ENCODE results near the gene UNCX. TPM values are rescaled to one million over a fixed set of nuclear protein-coding genes. Genes with fewer than 3 reads are reported as not detected.

Gene UNCX
- total RNA-seq, 1 donor from 2014 or later = not detected

- Histone ChIP-seq H3K9me3 (replicated peaks) (no peaks in the 10 kb centered on the region), H3K27ac (replicated peaks) (no peak overlapping the region), H3K4me1 (peaks cover 38% of the 10 kb centered on the region), H3K4me3 (peak overlapping the region; percentile 6), H3K36me3 (no peaks in the 10 kb centered on the region), H3K27me3 (ENCODE audit: low read depth) (peaks cover 100% of the 10 kb centered on the region)
- intact Hi-C loops (cut with micrococcal nuclease) = no loop called here
- DNase-seq = no peak
- no peak for TF ChIP-seq CTCF (IDR thresholded peaks at IDR 0.05; ENCODE audit: borderline replicate concordance)
Observed at GRCh38 chr7:1247527-1248041, 14.9 kb downstream of the UNCX start.

- TF ChIP-seq CTCF (IDR thresholded peaks at IDR 0.05; ENCODE audit: borderline replicate concordance) = no peak
- Histone ChIP-seq H3K27me3 (ENCODE audit: low read depth) (peaks cover 100% of the 10 kb centered on the region), H3K4me3 (no peak overlapping the region), H3K9me3 (replicated peaks) (no peaks in the 10 kb centered on the region), H3K4me1 (peaks cover 33% of the 10 kb centered on the region), H3K27ac (replicated peaks) (no peak overlapping the region), H3K36me3 (no peaks in the 10 kb centered on the region)
- no peak for DNase-seq
- intact Hi-C loops (cut with micrococcal nuclease) = no loop called here
Observed at GRCh38 chr7:1248143-1248915, 15.7 kb downstream of the UNCX start.

- intact Hi-C loops (cut with micrococcal nuclease) = no loop called here
- Histone ChIP-seq H3K4me1 (peaks cover 29% of the 10 kb centered on the region), H3K9me3 (replicated peaks) (no peaks in the 10 kb centered on the region), H3K27me3 (ENCODE audit: low read depth) (peaks cover 100% of the 10 kb centered on the region), H3K4me3 (no peak overlapping the region), H3K36me3 (no peaks in the 10 kb centered on the region), H3K27ac (replicated peaks) (no peak overlapping the region)
- DNase-seq = no peak
- TF ChIP-seq CTCF (IDR thresholded peaks at IDR 0.05; ENCODE audit: borderline replicate concordance) = no peak
Observed at GRCh38 chr7:1248916-1249581, 16.4 kb downstream of the UNCX start.

- Histone ChIP-seq H3K4me3 (no peak overlapping the region), H3K36me3 (no peaks in the 10 kb centered on the region), H3K27ac (replicated peaks) (no peak overlapping the region), H3K9me3 (replicated peaks) (no peaks in the 10 kb centered on the region), H3K27me3 (ENCODE audit: low read depth) (peaks cover 100% of the 10 kb centered on the region), H3K4me1 (peaks cover 29% of the 10 kb centered on the region)
- TF ChIP-seq CTCF (IDR thresholded peaks at IDR 0.05; ENCODE audit: borderline replicate concordance) = no peak
- no peak for DNase-seq
- intact Hi-C loops (cut with micrococcal nuclease) = no loop called here
Observed at GRCh38 chr7:1249731-1250130, 17.1 kb downstream of the UNCX start.

- DNase-seq = no peak
- intact Hi-C loops (cut with micrococcal nuclease) = no loop called here
- H3K9me3 ChIP-seq (replicated peaks) = no peaks in the 10 kb centered on the region
- peaks cover 100% of the 10 kb centered on the region for H3K27me3 ChIP-seq (ENCODE audit: low read depth)
- no peak overlapping the region for H3K27ac ChIP-seq (replicated peaks)
- H3K4me1 ChIP-seq = peaks cover 29% of the 10 kb centered on the region
- no peak for TF ChIP-seq CTCF (IDR thresholded peaks at IDR 0.05; ENCODE audit: borderline replicate concordance)
- no peaks in the 10 kb centered on the region for H3K36me3 ChIP-seq
- H3K4me3 ChIP-seq = no peak overlapping the region
Observed at GRCh38 chr7:1250901-1251300, 18.2 kb downstream of the UNCX start.

Measured in left ventricle myocardium inferior (tissue), 1 donor.